HEK293 (cell line): ENCODE data around the gene PLIN5.
A peak's percentile ranks its signal among the peaks of the same experiment; 100 is the strongest.

ENCODE experiments used
- GLIS2 ChIP-seq: fragments of 450-650 bp; formaldehyde crosslinking; IDR thresholded peaks from 2 replicates; pipeline ENCODE4 v1.5.1; 2016; ENCODE audit warnings: missing biosample characterization, missing genetic modification characterization
- WT1 ChIP-seq: fragments of 450-650 bp; formaldehyde crosslinking; IDR thresholded peaks from 2 replicates; pipeline ENCODE4 v1.5.1; 2016; ENCODE audit warnings: missing biosample characterization, missing genetic modification characterization
- ZBTB48 ChIP-seq: fragments of 450-650 bp; formaldehyde crosslinking; IDR thresholded peaks from 2 replicates; pipeline ENCODE4 v1.5.1; 2016; ENCODE audit warnings: missing biosample characterization, missing genetic modification characterization
- ZBTB7A ChIP-seq: fragments of 450-650 bp; formaldehyde crosslinking; IDR thresholded peaks from 2 replicates; pipeline ENCODE4 v1.5.1; 2016; ENCODE audit warnings: low read depth, missing biosample characterization, missing genetic modification characterization
- ZFHX2 ChIP-seq: fragments of 450-650 bp; formaldehyde crosslinking; conservative IDR thresholded peaks from 2 replicates; pipeline ENCODE4 v1.5.1; 2016; ENCODE audit warnings: missing biosample characterization, missing genetic modification characterization
- ZNF140 ChIP-seq: fragments of 450-650 bp; formaldehyde crosslinking; IDR thresholded peaks from 2 replicates; pipeline ENCODE4 v1.5.1; 2016; ENCODE audit warnings: missing biosample characterization, missing genetic modification characterization
- ZNF157 ChIP-seq: fragments of 450-650 bp; formaldehyde crosslinking; IDR thresholded peaks from 2 replicates; pipeline ENCODE4 v1.5.1; 2016; ENCODE audit warnings: missing biosample characterization, missing genetic modification characterization
- ZNF350 ChIP-seq: fragments of 450-650 bp; formaldehyde crosslinking; IDR thresholded peaks from 2 replicates; pipeline ENCODE4 v1.5.0; 2017; ENCODE audit warnings: missing biosample characterization, mild to moderate bottlenecking, missing genetic modification characterization
- ZNF529 ChIP-seq: fragments of 450-650 bp; formaldehyde crosslinking; IDR thresholded peaks from 2 replicates; pipeline ENCODE4 v1.5.1; 2017; ENCODE audit warnings: missing genetic modification characterization, missing biosample characterization; ENCODE audit not compliant: insufficient replicate concordance
- ZNF558 ChIP-seq: fragments of 450-650 bp; formaldehyde crosslinking; IDR thresholded peaks from 2 replicates; pipeline ENCODE4 v1.5.1; 2016; ENCODE audit warnings: missing biosample characterization, missing genetic modification characterization
- ZNF624 ChIP-seq: fragments of 450-650 bp; formaldehyde crosslinking; IDR thresholded peaks from 2 replicates; pipeline ENCODE4 v1.5.1; 2017; ENCODE audit warnings: missing biosample characterization, missing genetic modification characterization
- ZNF768 ChIP-seq: fragments of 450-650 bp; formaldehyde crosslinking; IDR thresholded peaks from 2 replicates; pipeline ENCODE4 v1.5.1; 2018; ENCODE audit warnings: missing biosample characterization, mild to moderate bottlenecking, missing genetic modification characterization
- ZNF777 ChIP-seq: fragments of 450-650 bp; formaldehyde crosslinking; IDR thresholded peaks from 2 replicates; pipeline ENCODE4 v1.5.1; 2017; ENCODE audit warnings: missing biosample characterization, missing genetic modification characterization, borderline replicate concordance
- TF ChIP-seq, protein P1 (sequence below): fragments of 450-650 bp; formaldehyde crosslinking; IDR thresholded peaks from 2 replicates; pipeline ENCODE4 v1.5.1; 2016; ENCODE audit warnings: missing biosample characterization, missing genetic modification characterization, borderline replicate concordance
- TF ChIP-seq, protein P2 (sequence below): fragments of 450-650 bp; formaldehyde crosslinking; IDR thresholded peaks from 2 replicates; pipeline ENCODE4 v1.5.1; 2016; ENCODE audit warnings: missing biosample characterization, missing genetic modification characterization
- TF ChIP-seq, protein P3 (sequence below): fragments of 450-650 bp; formaldehyde crosslinking; IDR thresholded peaks from 2 replicates; pipeline ENCODE4 v1.5.1; 2016; ENCODE audit warnings: missing biosample characterization, missing genetic modification characterization

The PLIN5 gene

DNA sequence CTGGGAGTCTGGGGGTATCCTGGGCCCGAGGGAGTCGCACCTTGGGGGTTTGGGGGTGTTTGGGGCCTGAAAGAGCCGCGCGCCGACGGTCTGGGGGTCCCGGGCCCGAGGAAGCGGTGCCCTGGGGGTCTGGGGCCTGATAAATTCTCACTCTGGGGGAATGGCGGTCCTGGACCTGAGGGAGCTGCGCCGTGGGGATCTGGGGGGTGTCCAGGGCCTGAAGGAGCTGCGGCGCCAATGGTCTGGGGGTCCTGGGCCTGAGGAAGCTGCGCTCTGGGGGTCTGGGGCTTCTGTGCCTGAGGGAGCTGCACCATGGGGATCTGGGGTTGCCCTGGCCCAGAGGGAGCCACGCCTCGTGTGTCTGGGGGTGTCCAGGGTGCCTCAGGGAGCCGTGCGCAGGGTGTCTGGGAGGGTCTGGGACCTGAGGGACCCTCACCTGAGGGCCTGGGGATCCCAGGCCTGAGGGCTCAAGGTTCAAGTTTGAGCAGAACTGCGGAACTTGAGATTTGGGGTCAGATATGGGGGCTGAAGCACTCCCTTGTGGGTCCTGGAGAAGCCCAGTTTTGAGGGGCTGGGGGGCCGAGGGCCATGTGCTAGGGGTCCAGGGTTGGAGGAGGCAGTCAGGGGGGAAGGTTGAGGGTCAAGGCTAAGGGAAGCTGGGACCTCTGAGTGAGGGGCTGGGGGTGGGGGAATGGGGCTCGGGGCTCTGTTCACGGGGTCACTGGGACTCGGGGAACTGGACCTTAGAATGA is 61.8 kb downstream of the PLIN5 start (continued):
- TF ChIP-seq, protein P1, sequence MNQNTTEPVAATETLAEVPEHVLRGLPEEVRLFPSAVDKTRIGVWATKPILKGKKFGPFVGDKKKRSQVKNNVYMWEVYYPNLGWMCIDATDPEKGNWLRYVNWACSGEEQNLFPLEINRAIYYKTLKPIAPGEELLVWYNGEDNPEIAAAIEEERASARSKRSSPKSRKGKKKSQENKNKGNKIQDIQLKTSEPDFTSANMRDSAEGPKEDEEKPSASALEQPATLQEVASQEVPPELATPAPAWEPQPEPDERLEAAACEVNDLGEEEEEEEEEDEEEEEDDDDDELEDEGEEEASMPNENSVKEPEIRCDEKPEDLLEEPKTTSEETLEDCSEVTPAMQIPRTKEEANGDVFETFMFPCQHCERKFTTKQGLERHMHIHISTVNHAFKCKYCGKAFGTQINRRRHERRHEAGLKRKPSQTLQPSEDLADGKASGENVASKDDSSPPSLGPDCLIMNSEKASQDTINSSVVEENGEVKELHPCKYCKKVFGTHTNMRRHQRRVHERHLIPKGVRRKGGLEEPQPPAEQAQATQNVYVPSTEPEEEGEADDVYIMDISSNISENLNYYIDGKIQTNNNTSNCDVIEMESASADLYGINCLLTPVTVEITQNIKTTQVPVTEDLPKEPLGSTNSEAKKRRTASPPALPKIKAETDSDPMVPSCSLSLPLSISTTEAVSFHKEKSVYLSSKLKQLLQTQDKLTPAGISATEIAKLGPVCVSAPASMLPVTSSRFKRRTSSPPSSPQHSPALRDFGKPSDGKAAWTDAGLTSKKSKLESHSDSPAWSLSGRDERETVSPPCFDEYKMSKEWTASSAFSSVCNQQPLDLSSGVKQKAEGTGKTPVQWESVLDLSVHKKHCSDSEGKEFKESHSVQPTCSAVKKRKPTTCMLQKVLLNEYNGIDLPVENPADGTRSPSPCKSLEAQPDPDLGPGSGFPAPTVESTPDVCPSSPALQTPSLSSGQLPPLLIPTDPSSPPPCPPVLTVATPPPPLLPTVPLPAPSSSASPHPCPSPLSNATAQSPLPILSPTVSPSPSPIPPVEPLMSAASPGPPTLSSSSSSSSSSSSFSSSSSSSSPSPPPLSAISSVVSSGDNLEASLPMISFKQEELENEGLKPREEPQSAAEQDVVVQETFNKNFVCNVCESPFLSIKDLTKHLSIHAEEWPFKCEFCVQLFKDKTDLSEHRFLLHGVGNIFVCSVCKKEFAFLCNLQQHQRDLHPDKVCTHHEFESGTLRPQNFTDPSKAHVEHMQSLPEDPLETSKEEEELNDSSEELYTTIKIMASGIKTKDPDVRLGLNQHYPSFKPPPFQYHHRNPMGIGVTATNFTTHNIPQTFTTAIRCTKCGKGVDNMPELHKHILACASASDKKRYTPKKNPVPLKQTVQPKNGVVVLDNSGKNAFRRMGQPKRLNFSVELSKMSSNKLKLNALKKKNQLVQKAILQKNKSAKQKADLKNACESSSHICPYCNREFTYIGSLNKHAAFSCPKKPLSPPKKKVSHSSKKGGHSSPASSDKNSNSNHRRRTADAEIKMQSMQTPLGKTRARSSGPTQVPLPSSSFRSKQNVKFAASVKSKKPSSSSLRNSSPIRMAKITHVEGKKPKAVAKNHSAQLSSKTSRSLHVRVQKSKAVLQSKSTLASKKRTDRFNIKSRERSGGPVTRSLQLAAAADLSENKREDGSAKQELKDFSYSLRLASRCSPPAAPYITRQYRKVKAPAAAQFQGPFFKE (tag by site-specific recombination) = no peak
- TF ChIP-seq, protein P2, sequence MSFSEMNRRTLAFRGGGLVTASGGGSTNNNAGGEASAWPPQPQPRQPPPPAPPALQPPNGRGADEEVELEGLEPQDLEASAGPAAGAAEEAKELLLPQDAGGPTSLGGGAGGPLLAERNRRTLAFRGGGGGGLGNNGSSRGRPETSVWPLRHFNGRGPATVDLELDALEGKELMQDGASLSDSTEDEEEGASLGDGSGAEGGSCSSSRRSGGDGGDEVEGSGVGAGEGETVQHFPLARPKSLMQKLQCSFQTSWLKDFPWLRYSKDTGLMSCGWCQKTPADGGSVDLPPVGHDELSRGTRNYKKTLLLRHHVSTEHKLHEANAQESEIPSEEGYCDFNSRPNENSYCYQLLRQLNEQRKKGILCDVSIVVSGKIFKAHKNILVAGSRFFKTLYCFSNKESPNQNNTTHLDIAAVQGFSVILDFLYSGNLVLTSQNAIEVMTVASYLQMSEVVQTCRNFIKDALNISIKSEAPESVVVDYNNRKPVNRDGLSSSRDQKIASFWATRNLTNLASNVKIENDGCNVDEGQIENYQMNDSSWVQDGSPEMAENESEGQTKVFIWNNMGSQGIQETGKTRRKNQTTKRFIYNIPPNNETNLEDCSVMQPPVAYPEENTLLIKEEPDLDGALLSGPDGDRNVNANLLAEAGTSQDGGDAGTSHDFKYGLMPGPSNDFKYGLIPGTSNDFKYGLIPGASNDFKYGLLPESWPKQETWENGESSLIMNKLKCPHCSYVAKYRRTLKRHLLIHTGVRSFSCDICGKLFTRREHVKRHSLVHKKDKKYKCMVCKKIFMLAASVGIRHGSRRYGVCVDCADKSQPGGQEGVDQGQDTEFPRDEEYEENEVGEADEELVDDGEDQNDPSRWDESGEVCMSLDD (tag by site-specific recombination) = peak; percentile 56; the same call in 1 of the 2 replicates
- no peak for TF ChIP-seq ZNF157 (tag by site-specific recombination)
- TF ChIP-seq ZNF140 (tag by site-specific recombination) = no peak
- no peak for TF ChIP-seq ZNF558 (tag by site-specific recombination)
- no peak for TF ChIP-seq ZNF768 (tag by site-specific recombination)
- no peak for TF ChIP-seq ZNF777
- no peak for TF ChIP-seq WT1 (tag by site-specific recombination)
- no peak for TF ChIP-seq ZNF624 (tag by site-specific recombination)
- TF ChIP-seq, protein P3, sequence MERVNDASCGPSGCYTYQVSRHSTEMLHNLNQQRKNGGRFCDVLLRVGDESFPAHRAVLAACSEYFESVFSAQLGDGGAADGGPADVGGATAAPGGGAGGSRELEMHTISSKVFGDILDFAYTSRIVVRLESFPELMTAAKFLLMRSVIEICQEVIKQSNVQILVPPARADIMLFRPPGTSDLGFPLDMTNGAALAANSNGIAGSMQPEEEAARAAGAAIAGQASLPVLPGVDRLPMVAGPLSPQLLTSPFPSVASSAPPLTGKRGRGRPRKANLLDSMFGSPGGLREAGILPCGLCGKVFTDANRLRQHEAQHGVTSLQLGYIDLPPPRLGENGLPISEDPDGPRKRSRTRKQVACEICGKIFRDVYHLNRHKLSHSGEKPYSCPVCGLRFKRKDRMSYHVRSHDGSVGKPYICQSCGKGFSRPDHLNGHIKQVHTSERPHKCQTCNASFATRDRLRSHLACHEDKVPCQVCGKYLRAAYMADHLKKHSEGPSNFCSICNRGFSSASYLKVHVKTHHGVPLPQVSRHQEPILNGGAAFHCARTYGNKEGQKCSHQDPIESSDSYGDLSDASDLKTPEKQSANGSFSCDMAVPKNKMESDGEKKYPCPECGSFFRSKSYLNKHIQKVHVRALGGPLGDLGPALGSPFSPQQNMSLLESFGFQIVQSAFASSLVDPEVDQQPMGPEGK (tag by site-specific recombination) = peak; percentile 57
- 0 out of 2 replicates have a peak, but pooled peaks have one; percentile 18 for TF ChIP-seq ZBTB48 (tag by site-specific recombination)
- 0 out of 2 replicates have a peak, but pooled peaks have one; percentile 41 for TF ChIP-seq ZBTB7A (tag by site-specific recombination)
- no peak for TF ChIP-seq ZNF350
- no peak for TF ChIP-seq ZNF529 (tag by site-specific recombination)
- peak; percentile 54; the same call in 1 of the 2 replicates for TF ChIP-seq GLIS2 (tag by site-specific recombination)
- no peak for TF ChIP-seq ZFHX2
